ENCODE data around the gene SHROOM3. TPM values are rescaled to one million over a fixed set of nuclear protein-coding genes. Genes with fewer than 3 reads are reported as not detected.

The SHROOM3 gene
- total RNA-seq, 1 donor from 2014 or later, result 54.9 TPM

- peaks cover 28% of the 10 kb centered on the region for H3K4me1 Mint-ChIP-seq (ENCODE audit: low read depth)
- no peak overlapping the region for H3K27ac Mint-ChIP-seq
- no peak for DNase-seq (ENCODE audit: low spot score, unreplicated experiment)
- H3K36me3 Mint-ChIP-seq (ENCODE audit: insufficient read depth), result no peaks in the 10 kb centered on the region
- H3K27me3 Mint-ChIP-seq, result no peaks in the 10 kb centered on the region
- no peaks in the 10 kb centered on the region for H3K9me3 Mint-ChIP-seq (ENCODE audit: low read depth)
- TF ChIP-seq, protein P1, sequence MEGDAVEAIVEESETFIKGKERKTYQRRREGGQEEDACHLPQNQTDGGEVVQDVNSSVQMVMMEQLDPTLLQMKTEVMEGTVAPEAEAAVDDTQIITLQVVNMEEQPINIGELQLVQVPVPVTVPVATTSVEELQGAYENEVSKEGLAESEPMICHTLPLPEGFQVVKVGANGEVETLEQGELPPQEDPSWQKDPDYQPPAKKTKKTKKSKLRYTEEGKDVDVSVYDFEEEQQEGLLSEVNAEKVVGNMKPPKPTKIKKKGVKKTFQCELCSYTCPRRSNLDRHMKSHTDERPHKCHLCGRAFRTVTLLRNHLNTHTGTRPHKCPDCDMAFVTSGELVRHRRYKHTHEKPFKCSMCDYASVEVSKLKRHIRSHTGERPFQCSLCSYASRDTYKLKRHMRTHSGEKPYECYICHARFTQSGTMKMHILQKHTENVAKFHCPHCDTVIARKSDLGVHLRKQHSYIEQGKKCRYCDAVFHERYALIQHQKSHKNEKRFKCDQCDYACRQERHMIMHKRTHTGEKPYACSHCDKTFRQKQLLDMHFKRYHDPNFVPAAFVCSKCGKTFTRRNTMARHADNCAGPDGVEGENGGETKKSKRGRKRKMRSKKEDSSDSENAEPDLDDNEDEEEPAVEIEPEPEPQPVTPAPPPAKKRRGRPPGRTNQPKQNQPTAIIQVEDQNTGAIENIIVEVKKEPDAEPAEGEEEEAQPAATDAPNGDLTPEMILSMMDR (IDR thresholded peaks at IDR 0.05; ENCODE audit: unreplicated experiment), result no peak
- H3K4me3 Mint-ChIP-seq (ENCODE audit: low read depth), result no peak overlapping the region
These were observed 127.1 kb downstream of the SHROOM3 start for GRCh38 chr4:76562161-76562560.

- Mint-ChIP-seq H3K4me1 (ENCODE audit: low read depth) (peaks cover 30% of the 10 kb centered on the region), H3K27ac (no peak overlapping the region), H3K36me3 (ENCODE audit: insufficient read depth) (no peaks in the 10 kb centered on the region), H3K9me3 (ENCODE audit: low read depth) (no peaks in the 10 kb centered on the region), H3K4me3 (ENCODE audit: low read depth) (no peak overlapping the region), H3K27me3 (no peaks in the 10 kb centered on the region)
- TF ChIP-seq, protein P1 (IDR thresholded peaks at IDR 0.05; ENCODE audit: unreplicated experiment), result no peak
- no peak for DNase-seq (ENCODE audit: low spot score, unreplicated experiment)
These were observed 127.9 kb downstream of the SHROOM3 start for GRCh38 chr4:76562836-76563453.

DNA sequence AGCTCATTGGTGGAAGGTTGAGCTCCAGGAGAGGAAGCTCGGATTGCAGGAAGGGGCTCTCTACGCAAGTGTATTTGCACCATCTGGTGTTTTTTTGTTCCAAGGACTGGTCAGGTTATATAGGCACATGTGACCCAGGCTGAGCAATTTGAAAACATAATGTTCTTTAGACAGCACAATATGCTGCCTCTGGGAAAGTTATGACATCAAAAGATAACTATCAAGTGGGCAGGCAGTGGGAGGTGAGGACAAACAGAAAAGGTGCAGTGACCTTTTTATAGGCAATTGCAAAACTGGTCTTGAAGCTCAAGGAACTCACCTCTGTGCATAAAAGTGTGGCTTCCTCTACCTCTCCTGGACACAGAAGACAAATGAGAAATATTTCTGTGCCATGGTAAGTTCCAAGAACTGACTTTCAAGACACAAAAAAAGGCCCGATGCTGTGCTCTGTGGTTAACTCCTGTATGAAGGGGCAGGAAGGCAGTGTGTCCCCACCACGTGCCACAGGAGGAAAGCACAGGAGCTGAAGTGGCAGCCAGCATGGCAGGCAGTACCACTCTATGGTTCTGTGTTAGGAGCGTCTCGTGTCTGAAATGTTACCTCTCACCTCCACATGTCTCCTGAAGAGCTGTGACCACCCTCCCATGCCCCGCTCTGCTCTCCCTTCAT, 128.6 kb downstream of the SHROOM3 start:
- Mint-ChIP-seq H3K27ac (no peak overlapping the region), H3K36me3 (ENCODE audit: insufficient read depth) (no peaks in the 10 kb centered on the region), H3K27me3 (no peaks in the 10 kb centered on the region), H3K4me3 (ENCODE audit: low read depth) (no peak overlapping the region), H3K9me3 (ENCODE audit: low read depth) (no peaks in the 10 kb centered on the region), H3K4me1 (ENCODE audit: low read depth) (peaks cover 35% of the 10 kb centered on the region)
- no peak for DNase-seq (ENCODE audit: low spot score, unreplicated experiment)
- TF ChIP-seq, protein P1 (IDR thresholded peaks at IDR 0.05; ENCODE audit: unreplicated experiment), result no peak

GRCh38 chr4:76564123-76564915, 129.3 kb downstream of the SHROOM3 start:
- DNase-seq (ENCODE audit: low spot score, unreplicated experiment), result no peak
- no peak overlapping the region for H3K4me3 Mint-ChIP-seq (ENCODE audit: low read depth)
- H3K27me3 Mint-ChIP-seq, result no peaks in the 10 kb centered on the region
- no peaks in the 10 kb centered on the region for H3K9me3 Mint-ChIP-seq (ENCODE audit: low read depth)
- TF ChIP-seq, protein P1 (IDR thresholded peaks at IDR 0.05; ENCODE audit: unreplicated experiment), result no peak
- peaks cover 35% of the 10 kb centered on the region for H3K4me1 Mint-ChIP-seq (ENCODE audit: low read depth)
- H3K36me3 Mint-ChIP-seq (ENCODE audit: insufficient read depth), result no peaks in the 10 kb centered on the region
- no peak overlapping the region for H3K27ac Mint-ChIP-seq

- Mint-ChIP-seq H3K4me1 (ENCODE audit: low read depth) (peaks cover 56% of the 10 kb centered on the region), H3K27ac (peak overlapping the region; percentile 96)
- TF ChIP-seq, protein P1 (IDR thresholded peaks at IDR 0.05; ENCODE audit: unreplicated experiment), result no peak
These were observed 133.2 kb downstream of the SHROOM3 start for GRCh38 chr4:76568262-76568661.

More at GRCh38 chr4:76568262-76568661, 133.2 kb downstream of the SHROOM3 start:
- no peaks in the 10 kb centered on the region for H3K9me3 Mint-ChIP-seq (ENCODE audit: low read depth)
- no peaks in the 10 kb centered on the region for H3K36me3 Mint-ChIP-seq (ENCODE audit: insufficient read depth)
- no peaks in the 10 kb centered on the region for H3K27me3 Mint-ChIP-seq
- no peak overlapping the region for H3K4me3 Mint-ChIP-seq (ENCODE audit: low read depth)
- no peak for DNase-seq (ENCODE audit: low spot score, unreplicated experiment)

Data from progenitor cell of endocrine pancreas (in vitro differentiated cells).